Thymus (tissue), 11 donors: Measurements from ENCODE around the gene ANKS1B. TPM values are rescaled to one million over a fixed set of nuclear protein-coding genes. Genes with fewer than 3 reads are reported as not detected.

Experiments
- DNase-seq, 9 donors: peaks; one replicate each; pipeline ENCODE4 v3.0.0-alpha.2; 2013; ENCODE audit warnings: low spot score in 9 of 9, low read depth in 6 of 9, missing footprints in 1 of 9
- H3K27ac ChIP-seq, 2 donors: one replicate each; pipeline ENCODE4 v1.5.1; 2013; ENCODE audit warnings: control low read depth in 1 of 2, low read depth in 1 of 2, low read length in 1 of 2, mild to moderate bottlenecking in 1 of 2, moderate library complexity in 1 of 2
- H3K27me3 ChIP-seq, 2 donors: one replicate each; pipeline ENCODE4 v1.5.1; 2013; ENCODE audit warnings: low read length in 1 of 2; ENCODE audit not compliant: control insufficient read depth in 2 of 2, insufficient read depth in 1 of 2
- H3K36me3 ChIP-seq, 2 donors: one replicate each; pipeline ENCODE4 v1.5.1; 2013; ENCODE audit warnings: low read length in 1 of 2, mild to moderate bottlenecking in 1 of 2, moderate library complexity in 1 of 2; ENCODE audit not compliant: control insufficient read depth in 2 of 2, insufficient read depth in 2 of 2
- H3K4me1 ChIP-seq, 2 donors: one replicate each; pipeline ENCODE4 v1.5.1; 2013; ENCODE audit warnings: low read length in 2 of 2; ENCODE audit not compliant: control insufficient read depth in 2 of 2, insufficient read depth in 2 of 2
- H3K4me3 ChIP-seq, 2 donors: one replicate each; pipeline ENCODE4 v1.5.1; 2013; ENCODE audit warnings: low read length in 2 of 2, control low read depth in 1 of 2, mild to moderate bottlenecking in 1 of 2
- H3K9me3 ChIP-seq, 2 donors: one replicate each; pipeline ENCODE4 v1.5.1; 2013; ENCODE audit warnings: low read length in 1 of 2, mild to moderate bottlenecking in 1 of 2; ENCODE audit not compliant: control insufficient read depth in 2 of 2, insufficient read depth in 1 of 2
- WGBS: extraction: QIAGEN DNeasy Blood & Tissue Kit; methylation state at CpG from one replicate; pipeline ENCODE4 v1.1.7; 2013; 5-methylcytosine and 5-hydroxymethylcytosine counted together
- polyA plus RNA-seq: library from polyadenylated mRNA; stranded (reverse); fragments of 200-250 nt; gene quantifications from one replicate; pipeline ENCODE4 v1.2.3, GENCODE V29; 2013
- total RNA-seq: library from RNA; stranded (reverse); fragments of 120-200 nt; gene quantifications from one replicate; pipeline ENCODE4 v1.2.4, GENCODE V29; 2013
- donor health status: healthy.

The ANKS1B gene
- total and polyA plus RNA-seq, 2 donors, result 3.5 to 4.9 TPM

GRCh38 chr12:99523853-99524252 is 460.9 kb downstream of the ANKS1B start:
- no peaks in the 10 kb centered on the region for H3K27me3 ChIP-seq
- 86% methylated on average over 2 of the region's 2 CpGs for WGBS
- H3K36me3 ChIP-seq, result no peaks in the 10 kb centered on the region
- no peaks in the 10 kb centered on the region for H3K9me3 ChIP-seq
- no peak overlapping the region for H3K4me3 ChIP-seq
- no peak overlapping the region for H3K27ac ChIP-seq
- no peak for DNase-seq
- H3K4me1 ChIP-seq, result no peaks in the 10 kb centered on the region

DNA sequence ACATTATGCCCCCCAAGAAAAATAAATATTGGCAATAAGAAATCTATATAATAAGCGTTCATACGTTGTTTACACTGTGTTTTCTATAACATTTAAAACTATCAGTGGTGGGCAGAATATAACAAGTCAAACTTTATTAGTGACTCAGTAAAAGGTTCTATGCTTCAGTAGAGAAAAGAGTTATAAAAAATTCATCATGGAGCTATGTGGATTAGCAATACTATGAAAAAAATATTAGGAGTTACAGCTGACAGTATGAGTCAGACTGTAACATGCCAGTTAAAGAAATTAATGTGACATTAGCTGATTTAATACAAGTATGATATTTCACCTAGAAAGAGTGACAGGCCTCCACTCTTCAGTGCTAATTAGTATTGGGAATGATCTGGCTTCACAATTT is 462.3 kb downstream of the ANKS1B start:
- 47% methylated on average over 2 of the region's 2 CpGs for WGBS

GRCh38 chr12:99521664-99522063 is 463.1 kb downstream of the ANKS1B start:
- no peaks in the 10 kb centered on the region for H3K36me3 ChIP-seq
- H3K9me3 ChIP-seq, result no peaks in the 10 kb centered on the region
- 88% methylated on average over 3 of the region's 3 CpGs for WGBS
- H3K27ac ChIP-seq, result no peak overlapping the region
- no peak for DNase-seq
- H3K27me3 ChIP-seq, result no peaks in the 10 kb centered on the region
- no peaks in the 10 kb centered on the region for H3K4me1 ChIP-seq
- no peak overlapping the region for H3K4me3 ChIP-seq

More for the DNA sequence above, 462.3 kb downstream of the ANKS1B start:
- Histone ChIP-seq H3K9me3 (no peaks in the 10 kb centered on the region), H3K27me3 (no peaks in the 10 kb centered on the region), H3K27ac (no peak overlapping the region), H3K4me1 (no peaks in the 10 kb centered on the region), H3K4me3 (no peak overlapping the region), H3K36me3 (no peaks in the 10 kb centered on the region)
- no peak for DNase-seq

DNA sequence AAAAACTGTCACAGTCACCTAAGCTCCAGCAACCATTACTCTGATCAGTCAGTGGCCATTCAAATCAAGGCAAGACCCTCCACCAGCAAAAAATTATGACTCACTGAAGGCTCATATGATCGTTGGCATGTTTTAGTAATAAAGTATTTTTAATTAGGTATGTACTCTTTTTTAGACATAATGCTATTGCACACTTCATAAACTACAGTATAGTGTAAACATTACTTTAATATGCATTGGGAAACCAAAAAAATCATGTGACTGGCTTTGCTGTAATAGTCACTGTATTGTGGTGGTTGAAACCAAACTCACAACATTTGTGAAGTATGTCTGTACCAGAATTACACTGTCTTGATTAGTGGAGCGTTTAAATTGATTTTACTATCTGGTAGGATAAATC is 471.7 kb downstream of the ANKS1B start:
- WGBS, result 91% methylated on average over 2 of the region's 2 CpGs
- no peaks in the 10 kb centered on the region for H3K27me3 ChIP-seq
- H3K9me3 ChIP-seq, result no peaks in the 10 kb centered on the region
- no peaks in the 10 kb centered on the region for H3K36me3 ChIP-seq
- DNase-seq, result no peak
- no peaks in the 10 kb centered on the region for H3K4me1 ChIP-seq
- no peak overlapping the region for H3K27ac ChIP-seq
- H3K4me3 ChIP-seq, result no peak overlapping the region

- Histone ChIP-seq H3K27ac (no peak overlapping the region), H3K4me3 (no peak overlapping the region), H3K9me3 (no peaks in the 10 kb centered on the region), H3K27me3 (no peaks in the 10 kb centered on the region), H3K36me3 (no peaks in the 10 kb centered on the region), H3K4me1 (no peaks in the 10 kb centered on the region)
- WGBS, result 85% methylated on average over 3 of the region's 3 CpGs
- DNase-seq, result no peak
These were observed 478.9 kb downstream of the ANKS1B start for GRCh38 chr12:99505805-99506204.

DNA sequence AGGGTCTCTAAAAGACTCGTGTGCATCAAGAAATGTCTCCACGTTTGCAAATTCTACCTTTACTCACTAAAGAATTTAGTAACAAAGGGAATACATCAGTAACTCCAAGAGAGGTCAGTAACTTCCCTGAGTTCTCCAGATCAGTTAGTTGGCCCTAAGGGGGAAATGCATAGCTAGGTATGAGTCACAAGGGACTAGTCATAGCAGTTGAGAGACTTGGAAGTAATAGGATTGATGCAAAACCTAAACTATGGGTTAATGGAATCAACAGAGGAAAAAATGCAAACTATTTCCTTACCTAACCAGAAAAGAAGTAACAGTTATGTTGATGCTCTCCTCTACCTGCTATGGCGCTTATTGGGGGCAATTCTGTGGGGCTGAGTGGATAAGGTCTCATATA is 486.0 kb downstream of the ANKS1B start:
- Histone ChIP-seq H3K4me1 (no peaks in the 10 kb centered on the region), H3K36me3 (no peaks in the 10 kb centered on the region), H3K9me3 (no peaks in the 10 kb centered on the region), H3K27ac (no peak overlapping the region), H3K27me3 (no peaks in the 10 kb centered on the region), H3K4me3 (no peak overlapping the region)
- WGBS, result 76% methylated on average over 3 of the region's 3 CpGs
- DNase-seq, result no peak

- H3K4me3 ChIP-seq, result no peak overlapping the region
- no peaks in the 10 kb centered on the region for H3K27me3 ChIP-seq
- H3K9me3 ChIP-seq, result no peaks in the 10 kb centered on the region
- no peaks in the 10 kb centered on the region for H3K4me1 ChIP-seq
- no peaks in the 10 kb centered on the region for H3K36me3 ChIP-seq
- no peak for DNase-seq
- H3K27ac ChIP-seq, result no peak overlapping the region
- WGBS, result 100% methylated on average over 1 of the region's 1 CpG
These were observed 488.9 kb downstream of the ANKS1B start for GRCh38 chr12:99495799-99496198.

GRCh38 chr12:99493197-99493596 is 491.5 kb downstream of the ANKS1B start:
- Histone ChIP-seq H3K4me1 (no peaks in the 10 kb centered on the region), H3K27me3 (no peaks in the 10 kb centered on the region), H3K9me3 (no peaks in the 10 kb centered on the region), H3K36me3 (no peaks in the 10 kb centered on the region), H3K4me3 (no peak overlapping the region), H3K27ac (no peak overlapping the region)
- 85% methylated on average over 1 of the region's 1 CpG for WGBS
- no peak for DNase-seq

GRCh38 chr12:99486277-99486676 is 498.5 kb downstream of the ANKS1B start:
- H3K27me3 ChIP-seq, result no peaks in the 10 kb centered on the region
- no peak overlapping the region for H3K4me3 ChIP-seq
- DNase-seq, result no peak
- no peaks in the 10 kb centered on the region for H3K4me1 ChIP-seq
- no peaks in the 10 kb centered on the region for H3K36me3 ChIP-seq
- H3K27ac ChIP-seq, result no peak overlapping the region
- WGBS, result 87% methylated on average over 1 of the region's 1 CpG
- H3K9me3 ChIP-seq, result no peaks in the 10 kb centered on the region

- DNase-seq, result no peak
- H3K27me3 ChIP-seq, result no peaks in the 10 kb centered on the region
- H3K27ac ChIP-seq, result no peak overlapping the region
- no peak overlapping the region for H3K4me3 ChIP-seq
- no peaks in the 10 kb centered on the region for H3K4me1 ChIP-seq
- no peaks in the 10 kb centered on the region for H3K9me3 ChIP-seq
- H3K36me3 ChIP-seq, result no peaks in the 10 kb centered on the region
These were observed 505.6 kb downstream of the ANKS1B start for GRCh38 chr12:99479149-99479548.
